WI38 (cell line): Measurements from ENCODE around the gene KRTAP10-5.

ENCODE experiments used
- H3K4me3 ChIP-seq: 2 replicates; pipeline ENCODE4 v1.5.1; 2011; ENCODE audit warnings: low read depth, mild to moderate bottlenecking, control low read depth, low read length
- TF ChIP-seq, protein P1 (sequence below): IDR thresholded peaks from 2 replicates; pipeline ENCODE4 v1.5.1; 2012; ENCODE audit warnings: low read depth, mild to moderate bottlenecking, control low read depth, low read length

The KRTAP10-5 gene

DNA sequence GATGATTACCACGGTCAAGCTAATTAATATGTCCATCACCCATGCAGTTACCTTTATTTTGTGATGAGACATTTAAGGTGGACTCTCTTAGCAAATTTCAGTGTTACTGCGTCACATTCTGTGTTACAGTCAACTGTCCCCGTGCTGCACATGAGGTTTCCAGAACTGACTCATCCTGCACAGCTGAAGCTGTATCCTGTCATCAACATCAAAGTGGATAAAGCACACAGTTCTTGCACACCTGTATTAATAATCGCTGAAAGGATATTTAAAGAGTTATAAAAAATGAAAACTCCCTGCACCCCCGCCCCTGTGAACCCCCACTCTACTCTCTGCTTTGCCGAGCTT lies 3.4 kb upstream of the KRTAP10-5 start:
- no peak overlapping the region for H3K4me3 ChIP-seq

DNA sequence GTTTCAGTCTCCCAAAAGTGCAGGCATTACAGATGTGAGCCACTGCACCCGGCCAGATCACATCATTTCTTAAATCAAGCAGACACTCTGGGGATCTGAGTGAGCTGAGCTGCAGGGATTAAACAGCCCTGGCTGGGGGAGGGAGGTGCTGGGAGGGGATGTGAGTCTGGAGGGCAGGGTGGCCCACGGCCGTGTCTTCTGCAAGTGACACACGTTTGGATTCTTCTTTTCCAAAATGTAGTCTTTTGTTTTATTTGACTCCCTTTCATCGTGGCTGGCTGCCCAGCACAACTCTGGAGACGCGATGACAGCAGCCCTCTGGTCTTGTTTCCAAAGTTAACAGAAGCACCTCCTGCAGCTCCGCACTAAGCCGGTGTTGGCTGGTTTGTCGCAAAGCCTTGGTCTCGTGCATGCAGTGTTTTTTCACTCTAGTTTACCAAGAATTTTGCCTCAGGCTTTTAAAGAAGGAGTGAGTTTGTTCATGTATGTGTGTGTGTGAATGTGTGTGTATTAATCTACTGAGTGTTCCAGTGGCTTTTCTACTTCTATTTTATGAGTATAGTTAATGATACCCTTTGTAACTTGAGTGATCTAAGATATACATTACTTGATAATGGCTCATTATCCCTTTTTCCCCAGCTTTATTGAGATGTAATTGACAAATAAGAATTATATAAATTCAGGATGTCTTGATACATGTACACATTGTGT lies 2.8 kb upstream of the KRTAP10-5 start:
- TF ChIP-seq, protein P1, sequence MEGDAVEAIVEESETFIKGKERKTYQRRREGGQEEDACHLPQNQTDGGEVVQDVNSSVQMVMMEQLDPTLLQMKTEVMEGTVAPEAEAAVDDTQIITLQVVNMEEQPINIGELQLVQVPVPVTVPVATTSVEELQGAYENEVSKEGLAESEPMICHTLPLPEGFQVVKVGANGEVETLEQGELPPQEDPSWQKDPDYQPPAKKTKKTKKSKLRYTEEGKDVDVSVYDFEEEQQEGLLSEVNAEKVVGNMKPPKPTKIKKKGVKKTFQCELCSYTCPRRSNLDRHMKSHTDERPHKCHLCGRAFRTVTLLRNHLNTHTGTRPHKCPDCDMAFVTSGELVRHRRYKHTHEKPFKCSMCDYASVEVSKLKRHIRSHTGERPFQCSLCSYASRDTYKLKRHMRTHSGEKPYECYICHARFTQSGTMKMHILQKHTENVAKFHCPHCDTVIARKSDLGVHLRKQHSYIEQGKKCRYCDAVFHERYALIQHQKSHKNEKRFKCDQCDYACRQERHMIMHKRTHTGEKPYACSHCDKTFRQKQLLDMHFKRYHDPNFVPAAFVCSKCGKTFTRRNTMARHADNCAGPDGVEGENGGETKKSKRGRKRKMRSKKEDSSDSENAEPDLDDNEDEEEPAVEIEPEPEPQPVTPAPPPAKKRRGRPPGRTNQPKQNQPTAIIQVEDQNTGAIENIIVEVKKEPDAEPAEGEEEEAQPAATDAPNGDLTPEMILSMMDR = no peak
- H3K4me3 ChIP-seq = no peak overlapping the region

More for the DNA sequence above, 3.4 kb upstream of the KRTAP10-5 start:
- TF ChIP-seq, protein P1 = no peak

GRCh38 chr21:44582055-44582454 lies 1.7 kb upstream of the KRTAP10-5 start:
- TF ChIP-seq, protein P1 = no peak
- no peak overlapping the region for H3K4me3 ChIP-seq

DNA sequence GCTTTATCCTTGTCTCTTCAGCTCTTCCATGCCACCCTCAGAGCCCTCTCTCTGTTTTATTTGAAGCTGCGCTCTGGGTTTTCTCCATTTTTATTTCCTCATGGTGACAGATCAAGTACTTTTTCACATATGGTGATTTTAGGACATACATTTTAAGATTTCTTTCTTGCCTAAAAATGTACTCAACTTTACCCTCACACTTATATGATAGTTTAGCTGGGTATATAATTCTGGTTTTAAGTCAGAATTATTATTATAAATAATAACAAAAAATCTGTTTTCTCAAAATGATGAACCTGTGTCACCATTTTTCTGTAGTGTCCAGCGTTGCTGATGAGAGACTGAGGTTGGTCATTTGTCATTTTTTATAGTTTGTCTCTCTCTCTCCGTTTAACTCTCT lies 754 bp upstream of the KRTAP10-5 start:
- TF ChIP-seq, protein P1 = no peak
- H3K4me3 ChIP-seq = no peak overlapping the region

DNA sequence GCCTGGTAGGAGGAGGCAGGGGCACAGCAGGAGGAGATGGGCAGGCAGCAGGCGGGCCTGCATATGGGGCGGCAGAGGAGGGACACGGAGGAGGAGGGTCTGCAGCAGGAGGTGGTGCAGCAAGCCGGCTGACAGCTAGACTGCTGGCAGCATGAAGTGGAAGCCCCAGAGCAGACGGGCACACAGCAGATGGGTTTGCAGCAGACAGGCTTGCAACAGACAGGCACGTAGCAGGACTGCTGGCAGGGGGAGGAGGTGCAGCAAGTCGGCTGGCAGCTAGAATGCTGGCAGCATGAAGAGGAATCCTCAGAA lies 615 bp downstream of the KRTAP10-5 start:
- H3K4me3 ChIP-seq = no peak overlapping the region
- TF ChIP-seq, protein P1 = no peak

DNA sequence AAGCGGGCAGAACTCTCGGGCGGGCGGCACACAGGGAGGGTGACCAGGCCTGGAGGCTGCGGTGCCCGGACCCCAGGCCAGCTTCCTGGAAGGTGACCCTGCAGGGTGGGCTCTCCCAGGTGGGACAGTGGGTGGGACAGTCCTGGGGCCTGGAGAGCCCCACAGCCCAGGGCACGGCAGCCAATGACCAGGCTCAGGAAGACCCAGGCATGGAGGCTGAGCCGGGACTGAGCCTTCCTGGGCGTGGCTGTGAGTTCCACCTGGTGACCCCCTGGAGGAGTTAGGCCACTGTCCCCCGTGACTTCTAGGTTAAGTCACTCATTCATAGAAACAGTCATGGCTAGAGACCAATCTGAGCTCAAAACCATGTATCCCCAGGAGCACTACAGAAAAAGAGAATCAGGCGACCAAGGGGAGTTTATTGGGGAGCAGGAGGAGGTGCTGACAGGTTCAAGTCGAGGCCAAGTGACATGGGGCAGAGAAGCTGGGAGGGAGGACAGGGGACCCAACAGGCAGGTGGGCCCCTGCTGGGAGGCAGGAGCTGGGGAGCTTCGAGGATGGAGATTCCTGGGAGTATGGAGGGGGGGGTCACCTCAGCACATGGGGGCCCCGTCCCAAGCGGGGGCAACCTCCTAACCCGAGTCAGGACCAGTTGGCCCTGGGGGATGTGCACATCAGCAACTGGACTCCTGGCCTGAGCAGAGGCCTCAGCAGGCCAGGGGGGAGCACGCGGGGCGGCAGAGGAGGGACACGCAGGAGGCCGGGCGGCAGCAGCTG lies 1.2 kb downstream of the KRTAP10-5 start:
- no peak overlapping the region for H3K4me3 ChIP-seq
- TF ChIP-seq, protein P1 = no peak

GRCh38 chr21:44578371-44579055 lies 1.9 kb downstream of the KRTAP10-5 start:
- TF ChIP-seq, protein P1 = no peak
- H3K4me3 ChIP-seq = no peak overlapping the region
